ENCODE data around the gene ZCCHC7.

DNA sequence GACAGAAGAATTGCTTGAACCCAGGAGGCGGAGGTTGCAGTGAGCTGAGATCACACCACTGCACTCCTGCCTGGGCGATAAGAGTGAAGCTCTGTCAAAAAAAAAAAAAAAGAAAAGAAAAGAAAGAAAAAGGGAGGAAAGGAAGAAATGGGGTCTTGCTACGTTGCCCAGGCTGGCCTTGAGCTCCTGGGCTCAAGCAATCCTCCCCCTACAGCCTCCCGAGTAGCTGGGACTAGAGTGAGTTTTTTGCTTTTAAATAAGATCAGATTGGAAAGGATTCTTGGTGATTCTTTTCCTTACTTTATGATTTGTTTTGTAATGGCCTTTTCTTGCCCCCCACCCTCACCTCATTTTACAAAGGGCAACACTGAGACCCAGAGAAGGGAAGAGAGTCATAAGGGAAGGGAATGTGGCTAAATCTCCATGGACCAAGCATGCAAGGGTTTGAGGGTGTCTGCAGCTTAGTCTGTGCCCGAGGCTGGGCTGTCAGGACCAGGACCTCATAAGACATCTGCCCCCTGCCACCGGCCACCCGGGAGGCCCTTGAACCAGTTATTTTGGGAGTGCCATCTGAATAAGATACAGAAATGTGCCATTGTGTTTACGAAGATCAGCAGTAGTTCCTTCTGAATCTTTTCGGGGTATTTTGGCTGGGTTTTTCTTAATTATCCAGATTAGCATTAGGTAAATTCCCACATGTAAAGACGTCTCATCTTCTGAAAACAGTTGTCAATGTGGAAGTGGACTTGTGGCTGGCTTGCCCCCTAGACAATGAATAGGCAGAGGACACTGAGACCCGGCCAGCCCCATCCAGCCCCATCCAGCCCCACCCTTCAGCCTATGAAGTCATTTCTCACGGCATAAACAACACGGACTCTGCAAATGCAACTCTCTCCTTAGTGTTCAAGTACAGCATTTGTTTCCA lies 257.6 kb downstream of the ZCCHC7 start:
- TF ChIP-seq, protein P1, sequence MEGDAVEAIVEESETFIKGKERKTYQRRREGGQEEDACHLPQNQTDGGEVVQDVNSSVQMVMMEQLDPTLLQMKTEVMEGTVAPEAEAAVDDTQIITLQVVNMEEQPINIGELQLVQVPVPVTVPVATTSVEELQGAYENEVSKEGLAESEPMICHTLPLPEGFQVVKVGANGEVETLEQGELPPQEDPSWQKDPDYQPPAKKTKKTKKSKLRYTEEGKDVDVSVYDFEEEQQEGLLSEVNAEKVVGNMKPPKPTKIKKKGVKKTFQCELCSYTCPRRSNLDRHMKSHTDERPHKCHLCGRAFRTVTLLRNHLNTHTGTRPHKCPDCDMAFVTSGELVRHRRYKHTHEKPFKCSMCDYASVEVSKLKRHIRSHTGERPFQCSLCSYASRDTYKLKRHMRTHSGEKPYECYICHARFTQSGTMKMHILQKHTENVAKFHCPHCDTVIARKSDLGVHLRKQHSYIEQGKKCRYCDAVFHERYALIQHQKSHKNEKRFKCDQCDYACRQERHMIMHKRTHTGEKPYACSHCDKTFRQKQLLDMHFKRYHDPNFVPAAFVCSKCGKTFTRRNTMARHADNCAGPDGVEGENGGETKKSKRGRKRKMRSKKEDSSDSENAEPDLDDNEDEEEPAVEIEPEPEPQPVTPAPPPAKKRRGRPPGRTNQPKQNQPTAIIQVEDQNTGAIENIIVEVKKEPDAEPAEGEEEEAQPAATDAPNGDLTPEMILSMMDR (IDR thresholded peaks at IDR 0.05 in 4 of 5, conservative IDR thresholded peaks at IDR 0.05 in 1 of 5): no peak
- TF ChIP-seq POLR2A (IDR thresholded peaks at IDR 0.05): no peak

Data from gastrocnemius medialis (tissue), 4 donors.